Breast epithelium (tissue), 3 donors: ENCODE results near the gene CCDC38.

Experiments
- CTCF ChIP-seq, 3 donors: fragments of 450-650 bp; IDR thresholded peaks; one replicate each; pipeline ENCODE4 v1.5.1; 2016 to 2017; ENCODE audit warnings: antibody characterized with exemption in 3 of 3, mild to moderate bottlenecking in 3 of 3, moderate library complexity in 3 of 3
- POLR2A ChIP-seq: fragments of 450-650 bp; IDR thresholded peaks from one replicate; pipeline ENCODE4 v1.6.1; 2016; ENCODE audit warnings: antibody characterized with exemption, mild to moderate bottlenecking, moderate library complexity
- POLR2AphosphoS5 ChIP-seq, 3 donors: sonication (generic); formaldehyde crosslinking; IDR thresholded peaks; one replicate each; pipeline ENCODE4 v1.6.1; 2017; ENCODE audit warnings: antibody characterized with exemption in 3 of 3

GRCh38 chr12:95967301-95967700 is 24.9 kb upstream of the CCDC38 start:
- no peak for TF ChIP-seq CTCF (IDR thresholded peaks at IDR 0.05)
- TF ChIP-seq POLR2A, result no peak
- TF ChIP-seq POLR2AphosphoS5 (IDR thresholded peaks at IDR 0.05), result no peak
